NCI-H2227 (cell line): Measurements from ENCODE around the gene RBM3.

Experiments
- DNase-seq: peaks from one replicate; lab custom pipeline; 2025; ENCODE audit not compliant: unreplicated experiment; lab: John Stamatoyannopoulos, UW

Gene RBM3

GRCh38 chrX:48617542-48618340 lies 43.5 kb downstream of the RBM3 start:
- DNase-seq = no peak

GRCh38 chrX:48626401-48627298 lies 52.4 kb downstream of the RBM3 start:
- no peak for DNase-seq
